ENCODE measurements around the gene IGSF21. TPM values are rescaled to one million over a fixed set of nuclear protein-coding genes. Genes with fewer than 3 reads are reported as not detected.

The IGSF21 gene
- polyA plus RNA-seq, 1 donor, result 0.54 TPM

DNA sequence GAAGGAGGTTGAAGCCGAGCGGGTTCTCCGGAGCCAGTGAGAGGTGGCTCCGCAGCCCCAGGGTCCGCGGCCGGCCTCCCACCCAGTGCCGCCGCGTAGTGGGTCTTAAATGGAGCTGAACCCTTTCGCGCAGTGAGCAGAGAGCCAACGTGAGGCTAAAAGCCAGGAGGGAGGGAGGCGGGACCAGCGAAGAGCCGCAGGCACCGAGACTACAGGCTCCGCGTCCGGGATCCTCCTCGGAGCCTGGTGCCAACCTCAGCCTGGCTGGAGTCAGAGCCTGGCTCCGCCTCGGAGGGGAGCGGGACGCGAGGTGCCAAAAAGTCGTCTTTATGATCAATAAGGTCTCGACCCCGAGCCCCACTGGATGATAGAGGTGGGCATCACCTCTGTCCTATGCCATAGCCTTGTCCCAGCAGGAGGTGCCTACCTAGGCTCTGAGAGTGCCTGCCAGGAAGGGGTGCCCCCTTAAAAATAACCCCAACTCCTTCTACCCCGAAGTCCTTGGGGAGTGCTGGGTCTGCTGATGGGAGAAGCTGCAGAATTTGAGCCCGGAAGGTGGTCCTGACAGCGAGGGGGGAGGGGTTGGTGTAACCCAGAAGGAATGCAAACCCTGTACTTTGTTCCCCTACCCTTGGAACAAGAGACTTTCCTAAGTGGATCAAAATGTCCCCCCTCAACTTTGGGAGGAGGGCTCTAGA lies 1.6 kb downstream of the IGSF21 start:
- DNase-seq, result no peak
- H3K36me3 ChIP-seq (ENCODE audit: control insufficient read depth, insufficient read depth, low read length), result no peaks in the 10 kb centered on the region
- no CpG with 5 or more reads among the region's 32 CpGs for WGBS (ENCODE audit: insufficient coverage, low lambda C conversion rate)
- H3K4me3 ChIP-seq (ENCODE audit: low read length), result no peak overlapping the region
- H3K27ac ChIP-seq (ENCODE audit: low read length), result no peak overlapping the region
- peaks cover 91% of the 10 kb centered on the region for H3K27me3 ChIP-seq (ENCODE audit: control insufficient read depth, insufficient read depth, low read length)
- peaks cover 10% of the 10 kb centered on the region for H3K9me3 ChIP-seq (ENCODE audit: control insufficient read depth, low read depth, low read length)
- H3K4me1 ChIP-seq (ENCODE audit: control insufficient read depth, insufficient read depth, low read length), result no peaks in the 10 kb centered on the region

DNA sequence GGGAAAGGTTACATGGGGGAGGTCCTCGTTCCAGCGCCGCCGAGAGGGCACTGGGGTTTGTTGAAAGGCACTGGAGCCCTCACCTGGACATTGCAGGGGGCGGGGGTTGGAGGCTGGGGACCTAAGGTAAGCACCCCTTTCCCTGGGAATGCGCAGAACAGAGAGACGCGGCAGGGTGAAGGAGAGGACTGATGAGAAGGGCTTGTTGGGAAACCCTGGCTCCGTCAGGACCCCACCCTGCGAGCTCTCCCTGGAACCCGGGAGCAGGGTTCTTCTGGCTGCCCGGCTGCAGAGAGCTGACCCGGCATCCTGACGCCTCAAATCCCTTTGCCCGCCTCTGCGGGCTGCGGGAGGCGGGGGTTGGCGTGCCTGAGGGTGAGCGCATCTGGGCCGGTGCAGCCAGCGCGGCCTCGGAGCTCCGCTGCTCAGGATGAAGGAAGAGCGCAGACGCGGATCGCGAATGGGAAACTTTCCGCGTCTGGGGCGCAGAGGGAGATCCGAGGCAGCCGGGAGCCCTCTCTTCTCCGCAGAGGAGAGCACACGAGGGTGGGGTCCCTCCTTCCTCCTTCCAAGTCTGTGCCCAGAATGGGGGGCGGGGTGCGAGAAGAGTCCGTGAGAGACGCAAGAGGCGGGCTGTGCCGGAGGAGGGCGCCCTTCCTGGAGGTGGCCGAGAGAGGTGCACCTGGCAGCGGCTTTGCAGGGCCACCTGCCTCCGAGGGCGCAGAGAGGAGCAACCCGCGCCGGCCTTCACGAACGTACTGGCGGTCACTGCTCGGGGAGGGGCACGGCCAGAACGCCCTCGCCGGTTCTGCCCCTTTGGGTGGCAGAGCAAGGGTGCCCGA lies 2.4 kb downstream of the IGSF21 start:
- H3K4me3 ChIP-seq (ENCODE audit: low read length), result no peak overlapping the region

DNA sequence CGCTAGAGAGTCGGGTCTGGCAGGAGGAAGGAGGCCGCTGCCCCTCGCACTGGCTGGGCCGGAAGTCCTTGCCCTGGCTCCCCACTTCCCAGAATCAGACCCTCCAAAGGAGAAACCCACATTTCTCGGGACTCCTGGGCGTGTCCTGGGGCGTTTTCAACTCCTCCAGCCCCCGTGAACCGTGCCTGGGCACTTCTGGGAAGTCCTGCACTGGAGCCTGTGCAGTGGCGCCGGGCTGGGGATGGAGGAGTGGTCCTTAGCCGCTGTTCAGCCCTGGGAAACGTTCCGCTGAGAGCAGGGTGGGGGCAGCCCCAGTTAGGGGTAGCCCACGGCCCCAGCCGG lies 3.0 kb downstream of the IGSF21 start:
- H3K27me3 ChIP-seq (ENCODE audit: control insufficient read depth, insufficient read depth, low read length), result peaks cover 90% of the 10 kb centered on the region
- no peak overlapping the region for H3K4me3 ChIP-seq (ENCODE audit: low read length)
- no peaks in the 10 kb centered on the region for H3K36me3 ChIP-seq (ENCODE audit: control insufficient read depth, insufficient read depth, low read length)
- no peaks in the 10 kb centered on the region for H3K4me1 ChIP-seq (ENCODE audit: control insufficient read depth, insufficient read depth, low read length)
- whole genome bisulfite sequencing (ENCODE audit: insufficient coverage, low lambda C conversion rate), result no CpG with 5 or more reads among the region's 17 CpGs
- no peak for DNase-seq
- H3K9me3 ChIP-seq (ENCODE audit: control insufficient read depth, low read depth, low read length), result peaks cover 10% of the 10 kb centered on the region
- H3K27ac ChIP-seq (ENCODE audit: low read length), result no peak overlapping the region

More for the DNA sequence above, 2.4 kb downstream of the IGSF21 start:
- no CpG with 5 or more reads among the region's 60 CpGs for WGBS (ENCODE audit: insufficient coverage, low lambda C conversion rate)
- Histone ChIP-seq H3K9me3 (ENCODE audit: control insufficient read depth, low read depth, low read length) (peaks cover 10% of the 10 kb centered on the region), H3K27ac (ENCODE audit: low read length) (no peak overlapping the region), H3K27me3 (ENCODE audit: control insufficient read depth, insufficient read depth, low read length) (peaks cover 91% of the 10 kb centered on the region), H3K36me3 (ENCODE audit: control insufficient read depth, insufficient read depth, low read length) (no peaks in the 10 kb centered on the region), H3K4me1 (ENCODE audit: control insufficient read depth, insufficient read depth, low read length) (no peaks in the 10 kb centered on the region)
- peak in 1 of 2 donors; percentile 9 for DNase-seq

DNA sequence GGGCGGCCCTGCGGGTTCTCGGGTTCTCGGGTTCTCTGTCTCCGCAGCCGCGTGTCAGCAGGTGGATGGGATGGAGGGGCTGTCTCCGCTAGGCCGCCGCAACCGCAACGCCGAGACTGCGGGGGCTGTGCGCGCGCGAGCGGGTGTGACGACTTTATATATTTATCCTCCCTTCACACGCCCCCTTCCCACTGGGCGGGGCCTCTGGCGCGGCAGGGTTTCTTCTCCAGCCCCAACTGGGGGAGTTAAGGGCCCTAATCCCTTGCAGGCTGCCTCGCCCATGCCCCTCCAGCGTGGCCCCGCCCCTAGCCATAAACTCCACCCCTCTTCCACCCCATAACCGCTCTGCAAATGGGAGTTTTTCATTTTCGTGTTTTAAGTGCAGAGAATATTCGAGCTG lies 3.4 kb downstream of the IGSF21 start:
- H3K4me1 ChIP-seq (ENCODE audit: control insufficient read depth, insufficient read depth, low read length), result no peaks in the 10 kb centered on the region
- H3K27ac ChIP-seq (ENCODE audit: low read length), result no peak overlapping the region
- no peaks in the 10 kb centered on the region for H3K36me3 ChIP-seq (ENCODE audit: control insufficient read depth, insufficient read depth, low read length)
- WGBS (ENCODE audit: insufficient coverage, low lambda C conversion rate), result 0% methylated on average over 2 of the region's 30 CpGs
- no peak overlapping the region for H3K4me3 ChIP-seq (ENCODE audit: low read length)
- DNase-seq, result no peak
- H3K27me3 ChIP-seq (ENCODE audit: control insufficient read depth, insufficient read depth, low read length), result peaks cover 86% of the 10 kb centered on the region
- peaks cover 10% of the 10 kb centered on the region for H3K9me3 ChIP-seq (ENCODE audit: control insufficient read depth, low read depth, low read length)

DNA sequence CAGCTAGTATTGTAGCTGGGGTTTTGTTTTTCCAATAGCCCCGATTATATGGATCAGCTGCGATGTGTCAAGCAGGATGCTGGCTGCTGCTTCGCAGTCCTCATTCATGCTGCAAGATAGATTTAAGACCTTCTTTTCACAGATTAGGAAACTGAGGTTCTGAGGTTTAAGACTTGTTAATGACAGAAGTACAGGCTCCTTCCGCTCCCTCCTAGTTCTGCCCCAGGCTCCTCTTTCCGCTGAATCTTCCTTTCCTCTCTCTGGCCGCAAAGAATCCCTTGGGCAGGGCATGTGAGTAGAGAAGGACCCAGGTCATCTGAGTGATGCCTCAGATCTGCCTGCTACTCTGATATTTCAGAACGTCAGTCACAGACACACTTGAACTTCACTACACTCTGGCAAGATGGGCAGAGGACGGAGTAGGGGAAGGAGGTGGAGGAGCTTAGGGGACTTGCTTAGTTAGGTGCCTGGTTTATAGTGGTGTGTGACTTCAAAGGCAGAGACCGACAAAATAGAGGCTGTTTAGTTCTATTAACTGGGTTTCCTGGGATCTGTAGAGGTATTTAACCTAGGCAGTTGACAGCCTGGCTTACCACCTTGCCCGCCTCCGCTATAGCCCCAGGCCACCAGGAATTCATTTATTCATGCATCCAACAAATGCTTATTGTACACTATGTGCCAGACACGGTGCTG lies 4.2 kb downstream of the IGSF21 start:
- no peak for DNase-seq
- Histone ChIP-seq H3K4me3 (ENCODE audit: low read length) (no peak overlapping the region), H3K27ac (ENCODE audit: low read length) (no peak overlapping the region), H3K36me3 (ENCODE audit: control insufficient read depth, insufficient read depth, low read length) (no peaks in the 10 kb centered on the region), H3K27me3 (ENCODE audit: control insufficient read depth, insufficient read depth, low read length) (peaks cover 85% of the 10 kb centered on the region), H3K9me3 (ENCODE audit: control insufficient read depth, low read depth, low read length) (peaks cover 10% of the 10 kb centered on the region), H3K4me1 (ENCODE audit: control insufficient read depth, insufficient read depth, low read length) (no peaks in the 10 kb centered on the region)
- no CpG with 5 or more reads among the region's 12 CpGs for WGBS (ENCODE audit: insufficient coverage, low lambda C conversion rate)

DNA sequence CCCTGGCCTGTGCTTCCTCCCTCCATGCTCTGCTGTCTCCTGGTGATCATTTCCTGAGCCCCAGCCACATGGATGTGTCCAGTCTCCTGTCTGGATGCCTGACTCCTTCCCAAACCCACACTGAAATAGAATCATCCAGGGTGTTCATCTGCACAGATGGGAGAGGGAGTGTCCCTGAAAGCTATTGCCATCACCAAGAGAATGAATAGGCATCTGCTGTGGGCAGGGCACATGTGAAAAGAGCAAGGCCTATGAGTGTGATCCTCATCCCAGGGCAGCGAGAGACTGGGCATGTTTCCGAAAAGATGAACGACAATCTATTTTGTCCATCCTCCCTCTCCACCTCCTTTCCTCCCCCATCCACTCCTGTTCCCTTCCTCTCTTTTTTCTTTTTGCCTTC lies 5.0 kb downstream of the IGSF21 start:
- Histone ChIP-seq H3K4me3 (ENCODE audit: low read length) (no peak overlapping the region), H3K36me3 (ENCODE audit: control insufficient read depth, insufficient read depth, low read length) (no peaks in the 10 kb centered on the region), H3K9me3 (ENCODE audit: control insufficient read depth, low read depth, low read length) (peaks cover 10% of the 10 kb centered on the region), H3K4me1 (ENCODE audit: control insufficient read depth, insufficient read depth, low read length) (no peaks in the 10 kb centered on the region), H3K27ac (ENCODE audit: low read length) (no peak overlapping the region), H3K27me3 (ENCODE audit: control insufficient read depth, insufficient read depth, low read length) (peaks cover 79% of the 10 kb centered on the region)
- 92% methylated on average over 3 of the region's 3 CpGs for whole genome bisulfite sequencing (ENCODE audit: insufficient coverage, low lambda C conversion rate)
- DNase-seq, result no peak

DNA sequence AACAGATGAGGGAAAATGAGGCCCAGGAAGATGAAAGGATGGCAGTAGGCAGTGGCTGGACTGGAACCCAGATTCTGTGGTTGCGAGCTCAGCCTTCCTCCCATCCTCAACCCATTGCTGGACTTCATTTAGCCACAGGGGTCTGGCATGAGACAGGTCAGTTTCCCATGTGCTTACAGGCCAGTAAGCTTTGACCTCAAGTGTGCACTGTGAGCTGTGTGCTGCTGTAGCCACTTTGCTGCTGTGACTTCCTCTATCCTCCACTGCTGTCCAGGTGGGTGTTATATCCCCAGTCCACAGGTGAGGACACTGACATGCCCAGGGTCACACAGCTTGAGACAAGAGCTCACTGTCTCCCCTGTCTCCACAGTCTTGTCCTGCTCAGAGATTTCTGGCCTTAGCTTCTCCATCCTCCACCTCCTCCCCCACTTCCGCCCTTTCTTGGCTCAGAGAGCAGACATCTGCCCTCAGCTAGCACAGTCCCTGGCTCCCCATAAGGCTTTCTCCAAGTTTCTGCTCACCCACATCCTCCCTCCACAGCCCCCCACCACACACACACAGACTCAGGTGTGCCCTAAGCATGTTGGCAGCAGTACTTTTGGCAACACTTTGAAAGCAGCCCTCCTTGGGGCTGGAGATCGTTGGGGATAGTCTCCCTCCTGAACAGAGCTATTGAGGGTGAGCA lies 7.3 kb downstream of the IGSF21 start:
- DNase-seq, result no peak
- H3K27ac ChIP-seq (ENCODE audit: low read length), result no peak overlapping the region
- no CpG with 5 or more reads among the region's 3 CpGs for WGBS (ENCODE audit: insufficient coverage, low lambda C conversion rate)
- H3K36me3 ChIP-seq (ENCODE audit: control insufficient read depth, insufficient read depth, low read length), result no peaks in the 10 kb centered on the region
- no peak overlapping the region for H3K4me3 ChIP-seq (ENCODE audit: low read length)
- peaks cover 10% of the 10 kb centered on the region for H3K9me3 ChIP-seq (ENCODE audit: control insufficient read depth, low read depth, low read length)
- no peaks in the 10 kb centered on the region for H3K4me1 ChIP-seq (ENCODE audit: control insufficient read depth, insufficient read depth, low read length)
- H3K27me3 ChIP-seq (ENCODE audit: control insufficient read depth, insufficient read depth, low read length), result peaks cover 68% of the 10 kb centered on the region

DNA sequence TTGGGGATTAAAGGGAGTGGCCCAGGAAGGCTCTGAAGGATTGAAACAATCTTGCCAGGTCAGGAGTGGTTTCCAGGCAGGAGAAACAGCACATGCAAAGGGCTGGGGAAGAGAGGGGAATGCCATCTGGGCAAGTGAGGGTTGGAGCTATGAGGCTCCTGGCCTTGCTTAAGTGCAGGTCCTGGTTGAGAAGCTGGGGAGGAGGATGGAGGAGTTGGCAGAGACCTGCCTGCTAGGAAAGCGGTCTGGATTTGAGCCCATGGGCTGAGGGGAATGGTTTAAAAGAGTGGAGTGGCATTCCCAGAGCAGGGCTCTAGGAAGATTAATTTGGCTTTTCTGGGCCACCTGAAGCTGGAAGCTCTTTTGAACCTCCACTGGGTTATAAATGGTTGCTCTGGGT lies 9.2 kb downstream of the IGSF21 start:
- Histone ChIP-seq H3K27ac (ENCODE audit: low read length) (no peak overlapping the region), H3K36me3 (ENCODE audit: control insufficient read depth, insufficient read depth, low read length) (no peaks in the 10 kb centered on the region), H3K4me3 (ENCODE audit: low read length) (no peak overlapping the region), H3K27me3 (ENCODE audit: control insufficient read depth, insufficient read depth, low read length) (peaks cover 49% of the 10 kb centered on the region), H3K9me3 (ENCODE audit: control insufficient read depth, low read depth, low read length) (no peaks in the 10 kb centered on the region), H3K4me1 (ENCODE audit: control insufficient read depth, insufficient read depth, low read length) (no peaks in the 10 kb centered on the region)
- no peak for DNase-seq
- WGBS (ENCODE audit: insufficient coverage, low lambda C conversion rate), result no CpG with 5 or more reads among the region's 1 CpG

DNA sequence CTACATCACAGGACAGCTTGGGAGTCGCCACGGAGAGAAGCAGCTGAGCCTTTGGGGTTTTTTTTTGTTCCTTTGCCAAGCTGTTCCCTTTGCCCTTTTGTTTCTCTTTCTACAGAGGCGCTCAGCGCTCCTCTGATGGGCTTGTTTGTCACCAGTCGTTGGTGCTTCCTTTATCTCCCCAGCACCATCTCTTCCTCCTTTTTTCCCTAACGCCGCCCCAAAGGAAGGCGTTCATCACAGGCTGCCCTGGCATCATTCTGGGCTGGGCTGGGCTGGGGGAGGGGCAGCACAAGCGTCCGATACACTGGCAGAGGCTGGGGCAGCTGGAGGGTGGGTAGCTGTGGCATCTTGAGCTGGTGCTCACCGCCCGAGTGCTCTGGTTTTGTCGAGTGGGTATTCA lies 10.5 kb downstream of the IGSF21 start:
- Histone ChIP-seq H3K4me1 (ENCODE audit: control insufficient read depth, insufficient read depth, low read length) (no peaks in the 10 kb centered on the region), H3K36me3 (ENCODE audit: control insufficient read depth, insufficient read depth, low read length) (no peaks in the 10 kb centered on the region), H3K27me3 (ENCODE audit: control insufficient read depth, insufficient read depth, low read length) (peaks cover 36% of the 10 kb centered on the region), H3K4me3 (ENCODE audit: low read length) (no peak overlapping the region), H3K27ac (ENCODE audit: low read length) (no peak overlapping the region), H3K9me3 (ENCODE audit: control insufficient read depth, low read depth, low read length) (no peaks in the 10 kb centered on the region)
- no peak for DNase-seq
- 35% methylated on average over 4 of the region's 13 CpGs for WGBS (ENCODE audit: insufficient coverage, low lambda C conversion rate)

DNA sequence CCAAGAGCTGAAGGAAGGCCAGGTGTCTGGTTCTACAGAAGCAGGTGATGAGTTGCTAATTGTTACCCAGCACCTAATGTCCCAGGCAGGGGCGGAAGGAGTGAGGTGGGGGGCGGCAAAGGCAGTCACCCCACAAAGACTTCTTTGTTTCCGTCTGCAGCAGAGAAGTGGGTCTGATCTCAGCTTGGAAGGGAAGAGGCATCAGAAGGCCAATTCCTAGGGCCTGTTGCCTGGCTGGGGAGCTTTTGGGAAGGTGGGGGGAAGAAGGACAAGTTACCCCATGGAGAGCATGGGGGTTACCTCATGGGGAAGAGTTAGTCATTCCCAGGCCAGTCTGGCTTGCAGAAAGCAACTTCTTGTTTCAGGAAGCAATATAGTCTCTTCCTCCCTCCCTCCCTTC lies 10.9 kb downstream of the IGSF21 start:
- DNase-seq, result no peak
- H3K4me1 ChIP-seq (ENCODE audit: control insufficient read depth, insufficient read depth, low read length), result no peaks in the 10 kb centered on the region
- peaks cover 34% of the 10 kb centered on the region for H3K27me3 ChIP-seq (ENCODE audit: control insufficient read depth, insufficient read depth, low read length)
- H3K36me3 ChIP-seq (ENCODE audit: control insufficient read depth, insufficient read depth, low read length), result no peaks in the 10 kb centered on the region
- no peak overlapping the region for H3K4me3 ChIP-seq (ENCODE audit: low read length)
- no peak overlapping the region for H3K27ac ChIP-seq (ENCODE audit: low read length)
- no peaks in the 10 kb centered on the region for H3K9me3 ChIP-seq (ENCODE audit: control insufficient read depth, low read depth, low read length)
- WGBS (ENCODE audit: insufficient coverage, low lambda C conversion rate), result no CpG with 5 or more reads among the region's 3 CpGs

All from large intestine (tissue), 3 donors.